GM13977 (cell line): ENCODE measurements around the gene BEST1.

Experiments
- DNase-seq: peaks from one replicate; pipeline ENCODE4 v3.0.0; 2012; ENCODE audit warnings: low spot score
- in situ Hi-C: fragments of 300-500 bp; cut with MboI; formaldehyde crosslinking; loops from one replicate; pipeline ENCODE4 v1.12.0; 2022; ENCODE audit warnings: low sequenced_read_pairs, low pct_unique_long_range_greater_than_20kb, mixed read lengths, inconsistent platforms; ENCODE audit not compliant: unreplicated experiment
- TF ChIP-seq, protein P1 (sequence below): IDR thresholded peaks from 2 replicates; pipeline ENCODE4 v1.5.1; 2012; ENCODE audit warnings: mild to moderate bottlenecking, control low read depth; ENCODE audit not compliant: insufficient read depth; ENCODE audit errors: extremely low read depth, missing control alignments

BEST1 gene

DNA sequence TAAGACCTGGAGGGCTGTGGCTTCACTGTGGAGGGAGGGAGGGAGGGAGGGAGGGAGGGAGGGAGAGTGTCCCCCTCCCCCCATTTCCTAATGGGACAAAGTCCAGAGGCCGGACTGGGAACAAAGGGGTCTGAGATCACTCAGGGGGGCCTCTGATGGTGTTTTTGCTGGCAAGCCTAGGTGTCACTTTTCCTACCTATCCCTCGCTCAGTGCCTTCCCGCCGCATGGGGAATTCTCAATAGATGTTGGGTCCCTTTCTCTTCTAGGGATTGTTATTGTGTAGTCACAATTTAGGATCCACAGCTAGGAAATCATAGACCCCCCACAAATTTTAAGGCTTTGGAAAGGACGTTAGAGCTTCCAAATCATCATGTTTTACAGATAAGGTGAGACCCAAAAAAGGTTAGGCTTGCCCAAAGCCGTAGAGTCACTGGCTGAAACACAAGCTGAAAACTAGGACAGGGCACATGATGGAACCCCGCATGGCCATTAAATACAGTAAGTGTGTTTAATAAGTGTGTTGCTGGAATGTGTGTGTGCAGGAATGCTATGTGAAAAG, 22.0 kb downstream of the BEST1 start:
- TF ChIP-seq, protein P1, sequence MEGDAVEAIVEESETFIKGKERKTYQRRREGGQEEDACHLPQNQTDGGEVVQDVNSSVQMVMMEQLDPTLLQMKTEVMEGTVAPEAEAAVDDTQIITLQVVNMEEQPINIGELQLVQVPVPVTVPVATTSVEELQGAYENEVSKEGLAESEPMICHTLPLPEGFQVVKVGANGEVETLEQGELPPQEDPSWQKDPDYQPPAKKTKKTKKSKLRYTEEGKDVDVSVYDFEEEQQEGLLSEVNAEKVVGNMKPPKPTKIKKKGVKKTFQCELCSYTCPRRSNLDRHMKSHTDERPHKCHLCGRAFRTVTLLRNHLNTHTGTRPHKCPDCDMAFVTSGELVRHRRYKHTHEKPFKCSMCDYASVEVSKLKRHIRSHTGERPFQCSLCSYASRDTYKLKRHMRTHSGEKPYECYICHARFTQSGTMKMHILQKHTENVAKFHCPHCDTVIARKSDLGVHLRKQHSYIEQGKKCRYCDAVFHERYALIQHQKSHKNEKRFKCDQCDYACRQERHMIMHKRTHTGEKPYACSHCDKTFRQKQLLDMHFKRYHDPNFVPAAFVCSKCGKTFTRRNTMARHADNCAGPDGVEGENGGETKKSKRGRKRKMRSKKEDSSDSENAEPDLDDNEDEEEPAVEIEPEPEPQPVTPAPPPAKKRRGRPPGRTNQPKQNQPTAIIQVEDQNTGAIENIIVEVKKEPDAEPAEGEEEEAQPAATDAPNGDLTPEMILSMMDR = no peak
- in situ Hi-C loops = no loop called here
- no peak for DNase-seq

DNA sequence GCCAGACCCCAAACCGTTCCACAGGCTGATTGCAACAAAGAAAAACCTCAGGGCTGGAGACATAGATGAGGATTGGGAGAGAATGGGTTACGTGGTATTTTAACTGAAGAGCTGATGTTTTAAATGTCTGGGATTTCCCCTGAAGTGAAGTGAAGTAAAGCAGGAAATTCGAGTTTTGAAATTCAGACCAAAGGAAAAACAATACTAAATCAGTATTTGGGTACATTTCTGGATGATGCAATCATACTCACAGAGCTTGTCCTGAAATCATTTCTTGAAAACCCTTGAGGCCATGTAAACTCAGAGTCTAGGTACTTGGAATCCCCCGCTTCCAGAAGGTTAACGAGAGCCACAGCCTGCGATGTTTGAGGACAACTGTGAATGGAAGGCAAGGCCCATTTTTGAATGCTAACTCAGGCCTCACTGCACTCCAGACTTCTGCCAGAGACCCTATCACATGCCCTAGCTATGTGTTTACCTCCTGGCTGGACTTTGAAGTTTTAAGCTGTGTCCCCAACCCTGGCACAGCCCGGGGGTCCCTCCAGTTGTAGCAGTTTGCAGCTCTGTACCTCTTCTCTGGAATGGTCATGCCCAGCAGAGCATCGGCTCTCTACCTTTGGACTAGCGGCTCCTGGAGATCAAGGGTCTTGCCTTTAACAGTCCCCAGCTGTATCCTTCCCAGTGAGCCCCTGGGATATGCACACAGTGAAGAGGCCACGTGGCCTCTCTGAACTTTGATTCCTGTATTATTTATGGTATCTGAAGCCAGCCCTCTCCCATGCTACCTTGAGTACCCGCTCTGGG, 22.7 kb downstream of the BEST1 start:
- no peak for DNase-seq
- TF ChIP-seq, protein P1 = no peak
- in situ Hi-C loops = no loop called here

DNA sequence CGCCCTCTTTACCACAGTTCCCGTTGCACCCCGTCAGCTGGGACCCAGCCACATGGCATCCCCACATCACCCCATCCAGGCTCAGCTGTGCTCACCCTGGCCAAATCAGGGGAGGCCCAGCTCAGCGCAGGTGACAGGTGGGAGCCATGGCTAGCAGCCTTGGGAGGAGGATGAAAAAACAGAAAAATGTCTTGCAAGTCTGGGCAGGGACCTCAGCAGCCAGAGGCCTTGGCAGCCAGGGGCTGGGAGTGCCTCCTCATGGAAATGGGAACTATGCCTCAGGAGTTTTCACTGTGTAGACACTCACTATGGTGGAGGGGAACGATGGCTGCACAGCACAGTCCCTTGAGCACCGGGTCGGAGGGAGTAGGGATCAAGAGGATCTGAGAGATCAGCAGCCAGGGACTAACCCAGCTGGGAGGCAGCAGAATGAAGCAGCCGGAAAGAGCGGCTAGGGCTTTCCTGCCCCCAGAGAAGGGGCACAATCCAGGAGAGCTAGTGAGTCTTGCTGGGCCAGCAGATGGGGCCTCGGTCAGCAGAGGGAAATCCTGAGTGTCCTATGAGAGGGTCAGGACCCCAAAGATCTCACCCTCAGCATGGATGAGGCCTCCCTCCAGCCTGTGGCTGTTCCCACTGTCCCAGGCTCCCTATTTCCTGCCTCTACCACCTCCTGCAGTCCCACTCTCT, 23.5 kb downstream of the BEST1 start:
- in situ Hi-C loops = no loop called here
- DNase-seq = no peak
- TF ChIP-seq, protein P1 = no peak

DNA sequence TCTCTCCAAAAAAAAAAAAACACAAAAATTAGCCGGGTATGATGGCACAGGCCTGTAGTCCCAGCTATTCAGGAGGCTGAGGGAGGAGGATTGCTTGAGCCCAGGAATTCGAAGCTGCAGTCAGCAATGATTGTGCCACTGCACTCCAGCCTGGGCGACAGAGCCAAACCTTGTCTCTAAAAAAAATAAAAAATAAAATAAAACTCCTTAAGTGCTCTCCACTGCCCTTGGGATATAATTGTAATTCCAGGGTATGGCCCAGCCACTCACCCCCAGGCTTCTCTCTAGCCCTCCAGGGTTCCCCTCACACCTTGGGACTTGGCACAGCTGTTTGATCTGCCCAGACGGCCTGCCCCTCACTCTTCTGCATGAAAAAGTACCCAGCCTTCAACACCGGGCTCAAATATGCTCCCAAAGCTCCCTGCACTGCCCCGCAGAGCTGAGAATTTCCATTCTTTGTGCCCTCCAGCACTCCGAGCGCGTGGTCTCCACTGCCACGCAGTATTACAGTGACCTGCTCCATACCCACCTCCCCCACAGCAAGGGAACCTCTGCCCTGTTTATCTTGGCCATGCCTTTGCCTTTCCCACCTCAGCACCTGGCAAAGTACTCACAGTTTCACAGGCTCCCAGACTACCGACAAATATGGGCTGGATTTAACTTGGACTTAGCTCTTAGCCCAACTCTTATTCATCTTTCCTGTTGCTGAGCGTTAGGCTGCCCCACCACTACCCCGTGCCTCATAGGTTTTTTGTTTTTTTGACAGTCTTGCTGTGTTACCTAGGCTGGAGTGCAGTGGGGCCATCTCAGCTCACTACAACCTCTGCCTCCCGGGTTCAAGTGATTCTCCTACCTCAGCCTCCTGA, 24.8 kb downstream of the BEST1 start:
- in situ Hi-C loops = no loop called here
- TF ChIP-seq, protein P1 = no peak

DNA sequence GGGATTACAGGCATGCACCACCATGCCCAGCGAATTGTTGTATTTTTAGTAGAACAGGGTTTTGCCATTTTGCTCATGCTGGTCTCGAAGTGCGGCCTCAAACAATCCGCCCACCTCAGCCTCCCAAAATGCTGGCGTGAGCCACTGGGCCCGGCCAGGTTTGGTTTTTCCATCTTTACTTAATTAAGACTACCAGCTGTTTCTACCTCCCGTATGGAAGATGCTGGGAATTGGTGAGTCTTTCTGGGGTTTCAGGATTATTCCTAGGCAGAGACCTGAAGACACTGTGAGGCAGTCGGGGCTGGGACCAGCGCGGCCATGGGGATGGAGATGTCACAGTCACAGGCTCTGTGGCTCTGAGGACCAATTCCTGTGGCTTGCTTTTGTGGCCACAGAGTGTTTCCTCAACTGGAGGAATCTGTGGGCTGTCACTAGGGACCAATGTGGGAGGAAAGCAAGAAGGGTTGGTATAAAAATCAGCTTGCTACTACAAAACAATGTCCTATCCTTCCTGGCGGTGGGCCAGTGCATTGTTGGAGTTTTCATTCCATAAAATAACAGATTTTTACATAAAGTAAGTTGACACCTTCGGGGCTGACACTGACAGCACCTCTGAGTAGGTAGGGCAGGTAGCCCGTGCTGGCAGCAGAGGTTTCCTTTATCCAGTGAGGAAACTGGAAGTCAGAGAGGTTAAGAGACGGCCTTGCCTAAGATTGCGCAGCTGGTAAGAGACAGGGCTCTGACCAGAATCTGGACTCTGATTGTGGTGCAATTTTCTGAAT, 25.7 kb downstream of the BEST1 start:
- TF ChIP-seq, protein P1 = no peak
- in situ Hi-C loops = no loop called here
- DNase-seq = no peak

More for the DNA sequence above, 24.8 kb downstream of the BEST1 start:
- DNase-seq = no peak
